Type B pancreatic cell (in vitro differentiated cells): ENCODE measurements around the gene GNAI3. TPM values are rescaled to one million over a fixed set of nuclear protein-coding genes. Genes with fewer than 3 reads are reported as not detected.

Experiments
- DNase-seq: peaks from one replicate; pipeline ENCODE4 v3.0.0; 2021; ENCODE audit warnings: mixed read lengths; ENCODE audit not compliant: unreplicated experiment; ENCODE audit errors: extremely low spot score
- H3K27ac Mint-ChIP-seq: 2 replicates; pipeline ENCODE4 v1.8.0; 2021; ENCODE audit warnings: mild to moderate bottlenecking, mixed read lengths
- H3K27me3 Mint-ChIP-seq: 2 replicates; pipeline ENCODE4 v1.8.0; 2021; ENCODE audit warnings: mixed read lengths
- H3K36me3 Mint-ChIP-seq: 2 replicates; pipeline ENCODE4 v1.8.0; 2021; ENCODE audit warnings: mixed read lengths
- H3K4me1 Mint-ChIP-seq: one replicate; pipeline ENCODE4 v1.8.0; 2021; ENCODE audit warnings: mixed read lengths; ENCODE audit not compliant: unreplicated experiment
- H3K4me3 Mint-ChIP-seq: 2 replicates; pipeline ENCODE4 v1.8.0; 2021; ENCODE audit warnings: mild to moderate bottlenecking, mixed read lengths
- H3K9me3 Mint-ChIP-seq: 2 replicates; pipeline ENCODE4 v1.8.0; 2021; ENCODE audit warnings: mixed read lengths
- total RNA-seq: library from RNA; stranded (reverse); gene quantifications from 2 replicates; pipeline ENCODE4 v1.2.1, GENCODE V29; 2021; ENCODE audit warnings: low replicate concordance
- TF ChIP-seq, protein P1 (sequence below): fragments of 200-600 bp; sonication (generic); conservative IDR thresholded peaks from 2 replicates; pipeline ENCODE4 v1.5.0; 2021; ENCODE audit warnings: antibody characterized with exemption, mild to moderate bottlenecking

Gene GNAI3
- total RNA-seq, 1 donor from 2014 or later, result 8.9 TPM

DNA sequence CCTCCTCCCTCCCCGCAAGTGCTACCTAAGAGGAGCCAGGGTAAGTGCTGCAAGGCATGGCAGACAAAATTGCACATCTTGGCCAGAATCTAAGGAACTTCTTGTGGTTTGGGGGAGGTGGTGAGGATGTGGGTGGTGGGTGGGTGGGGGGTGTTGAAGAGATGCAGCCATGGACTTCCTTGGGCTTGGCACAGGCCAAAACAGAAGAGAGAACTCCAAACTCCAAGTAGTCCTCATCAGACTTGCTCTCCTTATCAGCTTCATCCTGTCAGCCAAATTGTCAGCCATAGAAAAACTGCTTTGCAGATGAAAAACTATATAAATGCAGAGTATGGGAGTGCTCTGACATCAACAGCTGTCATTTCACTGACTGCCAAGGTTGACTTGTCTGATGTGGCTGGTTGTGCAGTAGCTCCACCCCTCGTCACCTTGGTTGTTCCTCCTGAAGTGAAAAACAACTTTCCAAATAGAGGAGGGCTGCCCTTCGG is 46.0 kb upstream of the GNAI3 start:
- Mint-ChIP-seq H3K27me3 (no peaks in the 10 kb centered on the region), H3K36me3 (no peaks in the 10 kb centered on the region), H3K4me1 (peaks cover 31% of the 10 kb centered on the region), H3K9me3 (no peaks in the 10 kb centered on the region), H3K27ac (peak overlapping the region; percentile 77), H3K4me3 (no peak overlapping the region)
- TF ChIP-seq, protein P1, sequence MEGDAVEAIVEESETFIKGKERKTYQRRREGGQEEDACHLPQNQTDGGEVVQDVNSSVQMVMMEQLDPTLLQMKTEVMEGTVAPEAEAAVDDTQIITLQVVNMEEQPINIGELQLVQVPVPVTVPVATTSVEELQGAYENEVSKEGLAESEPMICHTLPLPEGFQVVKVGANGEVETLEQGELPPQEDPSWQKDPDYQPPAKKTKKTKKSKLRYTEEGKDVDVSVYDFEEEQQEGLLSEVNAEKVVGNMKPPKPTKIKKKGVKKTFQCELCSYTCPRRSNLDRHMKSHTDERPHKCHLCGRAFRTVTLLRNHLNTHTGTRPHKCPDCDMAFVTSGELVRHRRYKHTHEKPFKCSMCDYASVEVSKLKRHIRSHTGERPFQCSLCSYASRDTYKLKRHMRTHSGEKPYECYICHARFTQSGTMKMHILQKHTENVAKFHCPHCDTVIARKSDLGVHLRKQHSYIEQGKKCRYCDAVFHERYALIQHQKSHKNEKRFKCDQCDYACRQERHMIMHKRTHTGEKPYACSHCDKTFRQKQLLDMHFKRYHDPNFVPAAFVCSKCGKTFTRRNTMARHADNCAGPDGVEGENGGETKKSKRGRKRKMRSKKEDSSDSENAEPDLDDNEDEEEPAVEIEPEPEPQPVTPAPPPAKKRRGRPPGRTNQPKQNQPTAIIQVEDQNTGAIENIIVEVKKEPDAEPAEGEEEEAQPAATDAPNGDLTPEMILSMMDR, result no peak
- no peak for DNase-seq

DNA sequence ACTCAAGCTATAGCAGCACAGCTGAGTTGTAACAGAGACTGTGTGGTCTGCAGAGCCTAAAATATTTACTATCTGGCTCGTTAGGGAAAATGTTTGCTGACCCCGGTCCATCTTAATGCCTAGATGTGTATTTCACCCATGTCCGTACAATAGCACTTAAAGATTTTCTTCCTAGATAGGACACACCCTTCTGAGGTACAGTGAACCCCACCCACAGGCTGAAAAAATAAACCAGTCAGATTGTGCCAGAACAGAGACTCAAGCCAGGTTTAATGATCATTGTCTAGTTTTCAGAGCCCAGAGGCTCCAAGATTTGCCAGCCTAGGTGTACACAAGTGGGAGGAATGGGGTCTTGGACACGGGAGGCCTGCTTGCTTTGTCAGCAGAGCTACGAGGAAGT is 44.5 kb upstream of the GNAI3 start:
- Mint-ChIP-seq H3K27me3 (peaks cover 8% of the 10 kb centered on the region), H3K9me3 (no peaks in the 10 kb centered on the region), H3K36me3 (no peaks in the 10 kb centered on the region), H3K27ac (no peak overlapping the region), H3K4me1 (peaks cover 38% of the 10 kb centered on the region), H3K4me3 (no peak overlapping the region)
- TF ChIP-seq, protein P1, result no peak
- DNase-seq, result no peak

DNA sequence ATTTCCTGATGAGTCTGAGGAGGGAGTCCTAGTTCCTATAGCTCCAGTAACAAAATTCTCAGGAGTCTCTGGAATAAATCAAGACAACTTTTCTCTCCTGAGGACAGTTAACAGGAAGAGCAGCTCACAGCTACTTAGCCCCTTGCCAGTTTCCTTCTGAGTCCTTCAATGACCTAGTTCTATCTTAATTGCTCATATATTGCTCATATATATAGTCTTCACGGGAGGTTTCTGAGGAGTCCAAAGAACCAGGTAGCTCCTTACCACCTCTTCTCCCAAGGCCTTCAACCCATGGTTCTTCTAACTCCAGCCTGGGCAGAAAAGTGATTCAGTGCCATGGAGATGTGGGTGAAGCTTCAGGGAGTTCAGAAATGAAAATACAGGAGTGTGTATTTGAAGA is 43.4 kb upstream of the GNAI3 start:
- no peaks in the 10 kb centered on the region for H3K9me3 Mint-ChIP-seq
- TF ChIP-seq, protein P1, result no peak
- no peak overlapping the region for H3K27ac Mint-ChIP-seq
- no peak for DNase-seq
- H3K27me3 Mint-ChIP-seq, result peaks cover 12% of the 10 kb centered on the region
- peaks cover 36% of the 10 kb centered on the region for H3K4me1 Mint-ChIP-seq
- H3K4me3 Mint-ChIP-seq, result no peak overlapping the region
- H3K36me3 Mint-ChIP-seq, result no peaks in the 10 kb centered on the region

DNA sequence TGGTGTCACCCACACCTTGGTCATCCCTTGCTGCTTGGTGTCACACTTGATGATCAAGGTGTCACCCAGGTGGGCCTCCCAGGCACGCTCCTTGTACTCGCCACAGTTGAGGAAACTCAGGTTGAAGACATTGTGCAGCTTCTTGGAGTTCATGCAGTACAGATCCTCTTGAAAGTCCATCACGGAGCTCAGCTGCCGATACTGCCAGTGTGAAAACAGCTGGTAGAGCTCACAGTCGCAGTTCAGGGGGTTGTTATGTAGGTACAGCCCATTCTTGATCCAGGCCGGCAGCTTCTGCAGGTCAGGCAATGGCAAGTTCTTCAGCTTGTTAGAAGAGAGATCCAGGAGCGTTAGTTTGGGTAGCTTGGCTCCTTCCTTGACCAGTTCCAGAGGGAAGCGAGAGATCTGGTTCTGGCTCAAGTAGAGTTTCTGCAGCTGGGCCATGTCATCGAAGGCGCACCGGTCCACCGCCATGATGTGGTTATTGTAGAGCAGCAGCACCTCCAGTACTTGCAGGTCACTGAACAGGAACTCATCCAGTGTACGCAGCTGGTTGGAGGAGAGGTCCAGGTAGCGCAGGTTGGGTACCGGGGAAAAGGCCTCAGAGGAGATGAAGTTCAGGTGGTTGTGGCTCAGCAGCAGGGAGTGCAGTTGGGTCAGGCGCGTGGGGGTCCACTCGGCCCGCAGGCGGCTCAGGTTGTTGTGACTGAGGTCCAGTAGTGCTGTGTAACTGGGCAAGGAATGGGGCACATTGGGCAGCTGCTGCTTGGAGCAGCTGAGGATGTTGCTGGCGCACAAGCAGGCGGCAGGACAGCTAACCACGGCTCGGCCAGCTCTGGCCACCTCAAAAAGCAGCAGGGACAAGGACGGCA is 40.2 kb upstream of the GNAI3 start:
- Mint-ChIP-seq H3K36me3 (no peaks in the 10 kb centered on the region), H3K27ac (no peak overlapping the region), H3K4me3 (peak overlapping the region; percentile 89), H3K9me3 (no peaks in the 10 kb centered on the region), H3K4me1 (peaks cover 22% of the 10 kb centered on the region), H3K27me3 (peaks cover 28% of the 10 kb centered on the region)
- TF ChIP-seq, protein P1, result no peak
- DNase-seq, result no peak

DNA sequence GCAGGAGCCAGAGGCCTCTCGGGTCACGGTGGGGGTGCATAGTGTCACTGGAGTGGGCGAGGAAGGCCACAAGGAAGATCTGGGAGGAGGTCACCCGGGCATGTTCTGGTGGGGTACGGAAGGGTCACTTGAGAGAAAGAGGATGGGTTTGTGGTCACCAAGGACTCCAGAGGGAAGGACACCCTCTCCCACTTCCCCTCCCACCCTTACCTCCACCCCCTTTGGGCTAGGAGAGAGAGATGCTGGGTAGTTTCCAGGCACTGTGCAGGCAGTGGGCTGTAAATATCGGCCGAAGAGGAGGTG is 39.6 kb upstream of the GNAI3 start:
- no peaks in the 10 kb centered on the region for H3K36me3 Mint-ChIP-seq
- no peak overlapping the region for H3K27ac Mint-ChIP-seq
- no peak for DNase-seq
- H3K4me1 Mint-ChIP-seq, result peaks cover 22% of the 10 kb centered on the region
- TF ChIP-seq, protein P1, result no peak
- peak overlapping the region; percentile 89 for H3K4me3 Mint-ChIP-seq
- no peaks in the 10 kb centered on the region for H3K9me3 Mint-ChIP-seq
- peaks cover 28% of the 10 kb centered on the region for H3K27me3 Mint-ChIP-seq
